Adrenal gland (tissue), 5 donors: Measurements from ENCODE around the gene NDUFB7.

Source experiments
- CTCF ChIP-seq, 6 experiments: fragments of 450-650 bp in 4 of 6; fragments of 200-600 bp in 2 of 6; sonication (generic) in 1 of 6; IDR thresholded peaks; 1 replicate in 5 of 6; 2 replicates in 1 of 6; pipeline versions ENCODE4 v1.5.1 to v1.8.0; 2016 to 2021; ENCODE audit warnings: antibody characterized with exemption in 6 of 6, mild to moderate bottlenecking in 2 of 6, moderate library complexity in 1 of 6
- POLR2A ChIP-seq, 2 donors: fragments of 450-650 bp; IDR thresholded peaks; one replicate each; pipeline ENCODE4 v1.6.1; 2017; ENCODE audit warnings: antibody characterized with exemption in 2 of 2, mild to moderate bottlenecking in 2 of 2, moderate library complexity in 1 of 2
- donor health status: DM: no; HTN: no; CAD: no.

- TF ChIP-seq CTCF (IDR thresholded peaks at IDR 0.05) (no peak), POLR2A (IDR thresholded peaks at IDR 0.05) (no peak)
Observed at GRCh38 chr19:14544047-14544446, 27.8 kb downstream of the NDUFB7 start.
